ENCODE measurements around the gene TCEAL8. TPM values are rescaled to one million over a fixed set of nuclear protein-coding genes. Genes with fewer than 3 reads are reported as not detected.

TCEAL8 gene
- total RNA-seq, 1 experiment from 2014 or later = 13.9 TPM

DNA sequence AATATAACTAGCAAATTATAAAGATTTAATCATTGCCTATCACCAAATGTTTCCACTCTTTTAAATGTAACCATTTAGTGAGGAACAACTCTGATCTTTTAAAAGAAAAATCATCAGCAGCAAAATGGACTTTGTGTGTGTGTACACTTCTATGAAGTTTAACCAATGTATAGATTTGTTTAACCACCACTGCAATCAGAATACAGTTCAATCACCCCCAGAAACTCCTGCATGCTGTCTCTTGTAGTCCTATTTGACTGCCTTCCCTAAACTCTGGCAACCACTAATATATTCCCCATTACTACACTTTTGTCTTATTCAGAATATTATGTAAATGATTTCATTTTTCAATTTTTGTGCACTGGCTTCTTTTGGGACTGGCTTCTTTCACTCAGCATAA lies 1.7 kb upstream of the TCEAL8 start:
- no peak for TF ChIP-seq POLR2AphosphoS5 (IDR thresholded peaks at IDR 0.05; ENCODE audit: low read depth, low read length)
- TF ChIP-seq TCF7L2 (IDR thresholded peaks at IDR 0.05; ENCODE audit: low read depth, low read length) = no peak
- TF ChIP-seq, protein P1, sequence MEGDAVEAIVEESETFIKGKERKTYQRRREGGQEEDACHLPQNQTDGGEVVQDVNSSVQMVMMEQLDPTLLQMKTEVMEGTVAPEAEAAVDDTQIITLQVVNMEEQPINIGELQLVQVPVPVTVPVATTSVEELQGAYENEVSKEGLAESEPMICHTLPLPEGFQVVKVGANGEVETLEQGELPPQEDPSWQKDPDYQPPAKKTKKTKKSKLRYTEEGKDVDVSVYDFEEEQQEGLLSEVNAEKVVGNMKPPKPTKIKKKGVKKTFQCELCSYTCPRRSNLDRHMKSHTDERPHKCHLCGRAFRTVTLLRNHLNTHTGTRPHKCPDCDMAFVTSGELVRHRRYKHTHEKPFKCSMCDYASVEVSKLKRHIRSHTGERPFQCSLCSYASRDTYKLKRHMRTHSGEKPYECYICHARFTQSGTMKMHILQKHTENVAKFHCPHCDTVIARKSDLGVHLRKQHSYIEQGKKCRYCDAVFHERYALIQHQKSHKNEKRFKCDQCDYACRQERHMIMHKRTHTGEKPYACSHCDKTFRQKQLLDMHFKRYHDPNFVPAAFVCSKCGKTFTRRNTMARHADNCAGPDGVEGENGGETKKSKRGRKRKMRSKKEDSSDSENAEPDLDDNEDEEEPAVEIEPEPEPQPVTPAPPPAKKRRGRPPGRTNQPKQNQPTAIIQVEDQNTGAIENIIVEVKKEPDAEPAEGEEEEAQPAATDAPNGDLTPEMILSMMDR (IDR thresholded peaks at IDR 0.05) = no peak
- TF ChIP-seq SIN3A (IDR thresholded peaks at IDR 0.05; ENCODE audit: borderline replicate concordance, insufficient read depth, low read depth, low read length) = no peak
- TF ChIP-seq, protein P2, sequence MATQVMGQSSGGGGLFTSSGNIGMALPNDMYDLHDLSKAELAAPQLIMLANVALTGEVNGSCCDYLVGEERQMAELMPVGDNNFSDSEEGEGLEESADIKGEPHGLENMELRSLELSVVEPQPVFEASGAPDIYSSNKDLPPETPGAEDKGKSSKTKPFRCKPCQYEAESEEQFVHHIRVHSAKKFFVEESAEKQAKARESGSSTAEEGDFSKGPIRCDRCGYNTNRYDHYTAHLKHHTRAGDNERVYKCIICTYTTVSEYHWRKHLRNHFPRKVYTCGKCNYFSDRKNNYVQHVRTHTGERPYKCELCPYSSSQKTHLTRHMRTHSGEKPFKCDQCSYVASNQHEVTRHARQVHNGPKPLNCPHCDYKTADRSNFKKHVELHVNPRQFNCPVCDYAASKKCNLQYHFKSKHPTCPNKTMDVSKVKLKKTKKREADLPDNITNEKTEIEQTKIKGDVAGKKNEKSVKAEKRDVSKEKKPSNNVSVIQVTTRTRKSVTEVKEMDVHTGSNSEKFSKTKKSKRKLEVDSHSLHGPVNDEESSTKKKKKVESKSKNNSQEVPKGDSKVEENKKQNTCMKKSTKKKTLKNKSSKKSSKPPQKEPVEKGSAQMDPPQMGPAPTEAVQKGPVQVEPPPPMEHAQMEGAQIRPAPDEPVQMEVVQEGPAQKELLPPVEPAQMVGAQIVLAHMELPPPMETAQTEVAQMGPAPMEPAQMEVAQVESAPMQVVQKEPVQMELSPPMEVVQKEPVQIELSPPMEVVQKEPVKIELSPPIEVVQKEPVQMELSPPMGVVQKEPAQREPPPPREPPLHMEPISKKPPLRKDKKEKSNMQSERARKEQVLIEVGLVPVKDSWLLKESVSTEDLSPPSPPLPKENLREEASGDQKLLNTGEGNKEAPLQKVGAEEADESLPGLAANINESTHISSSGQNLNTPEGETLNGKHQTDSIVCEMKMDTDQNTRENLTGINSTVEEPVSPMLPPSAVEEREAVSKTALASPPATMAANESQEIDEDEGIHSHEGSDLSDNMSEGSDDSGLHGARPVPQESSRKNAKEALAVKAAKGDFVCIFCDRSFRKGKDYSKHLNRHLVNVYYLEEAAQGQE (IDR thresholded peaks at IDR 0.05; ENCODE audit: insufficient read depth in 1 of 2, low read depth in 2 of 2, low read length in 1 of 2) = no peak
- ATAC-seq (no peak), DNase-seq (ENCODE audit: low read depth, low spot score) (no peak)
- Histone ChIP-seq H3K4me1 (ENCODE audit: control insufficient read depth, insufficient read depth, low read length) (no peaks in the 10 kb centered on the region), H3K27me3 (ENCODE audit: control insufficient read depth, insufficient read depth, low read length) (no peaks in the 10 kb centered on the region; the same call in none of the 2 replicates), H3K36me3 (ENCODE audit: control insufficient read depth, insufficient read depth, low read length) (no peaks in the 10 kb centered on the region), H3K4me3 (ENCODE audit: low read depth in 2 of 2, low read length in 2 of 2) (no peak overlapping the region), H3K9me3 (ENCODE audit: control insufficient read depth, insufficient read depth, low read depth, low read length) (no peaks in the 10 kb centered on the region), H3K27ac (ENCODE audit: low read length) (no peak overlapping the region)
- intact Hi-C loops (cut with micrococcal nuclease; ENCODE audit: unreplicated experiment) = no loop called here
- CTCF ChIA-PET = no interaction called here
- in situ Hi-C loops (cut with HindIII; ENCODE audit: low pct_unique_long_range_greater_than_20kb, low sequenced_read_pairs) = no loop called here
- BruUV-seq (replicated peaks) = no TSS peak
- POLR2A ChIA-PET = no interaction called here

DNA sequence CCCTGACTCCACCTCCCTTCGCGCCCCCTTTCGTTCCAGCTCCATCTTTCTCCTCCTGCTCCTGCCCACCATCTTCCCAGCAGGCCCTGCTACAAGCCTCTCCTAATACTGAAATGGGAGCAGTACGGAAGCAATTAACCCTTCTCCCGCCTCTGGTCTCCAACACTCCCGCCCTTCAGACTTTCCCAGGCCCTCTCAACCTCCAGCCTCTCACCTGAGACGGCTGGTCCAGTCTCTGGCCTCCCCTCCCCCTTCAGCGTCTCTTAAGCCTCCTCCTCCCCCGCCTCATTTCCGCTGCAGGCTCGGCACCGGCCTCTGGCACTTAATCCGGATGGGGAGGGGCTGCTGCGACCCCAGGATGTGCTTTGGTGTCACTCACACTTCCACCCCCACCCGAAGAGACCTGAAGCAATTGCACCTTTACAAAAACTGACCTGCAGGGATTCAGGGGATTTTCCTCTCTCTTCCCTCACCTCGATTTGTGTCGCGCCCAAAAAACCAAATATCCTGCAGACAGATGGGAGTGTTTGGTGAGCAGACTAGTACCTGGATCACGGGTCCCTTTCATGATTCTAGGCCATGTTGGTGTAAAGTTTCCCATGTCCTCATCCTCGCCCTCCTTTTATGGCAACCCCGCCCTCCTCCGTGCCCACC lies 657 bp downstream of the TCEAL8 start:
- in situ Hi-C loops (cut with HindIII; ENCODE audit: low pct_unique_long_range_greater_than_20kb, low sequenced_read_pairs) = no loop called here
- TF ChIP-seq POLR2AphosphoS5 (IDR thresholded peaks at IDR 0.05; ENCODE audit: low read depth, low read length) (no peak), TCF7L2 (IDR thresholded peaks at IDR 0.05; ENCODE audit: low read depth, low read length) (no peak), SIN3A (IDR thresholded peaks at IDR 0.05; ENCODE audit: borderline replicate concordance, insufficient read depth, low read depth, low read length) (no peak)
- TF ChIP-seq, protein P2 (IDR thresholded peaks at IDR 0.05; ENCODE audit: insufficient read depth in 1 of 2, low read depth in 2 of 2, low read length in 1 of 2) = no peak
- TF ChIP-seq, protein P1 (IDR thresholded peaks at IDR 0.05) = no peak
- BruUV-seq (replicated peaks) = no TSS peak
- H3K36me3 ChIP-seq (ENCODE audit: control insufficient read depth, insufficient read depth, low read length) = no peaks in the 10 kb centered on the region
- CTCF ChIA-PET = interaction anchor here (1.0 to 1.5 kb wide), 2 partner anchors 23 to 209 kb away, joined by 3 read pairs; no protein-coding TSS in a partner anchor
- DNase-seq (ENCODE audit: low read depth, low spot score) (no peak), ATAC-seq (peak; percentile 64)
- peak overlapping the region; percentile 69 for H3K27ac ChIP-seq (ENCODE audit: low read length)
- no peaks in the 10 kb centered on the region; the same call in 1 of the 2 replicates for H3K27me3 ChIP-seq (ENCODE audit: control insufficient read depth, insufficient read depth, low read length)
- POLR2A ChIA-PET = no interaction called here
- H3K4me1 ChIP-seq (ENCODE audit: control insufficient read depth, insufficient read depth, low read length) = no peaks in the 10 kb centered on the region
- intact Hi-C loops (cut with micrococcal nuclease; ENCODE audit: unreplicated experiment) = no loop called here
- H3K4me3 ChIP-seq (ENCODE audit: low read depth in 2 of 2, low read length in 2 of 2) = peak overlapping the region; percentile 63 to 88
- no peaks in the 10 kb centered on the region for H3K9me3 ChIP-seq (ENCODE audit: control insufficient read depth, insufficient read depth, low read depth, low read length)

All from Panc1 (cell line).